Right atrium auricular region (tissue), 2 donors: ENCODE measurements around the gene PPFIBP2. TPM values are rescaled to one million over a fixed set of nuclear protein-coding genes. Genes with fewer than 3 reads are reported as not detected.
A peak's percentile ranks its signal among the peaks of the same experiment; 100 is the strongest.

Experiments
- DNase-seq: peaks from one replicate; pipeline ENCODE4 v3.0.0-alpha.2; 2019; ENCODE audit warnings: low spot score
- H3K27ac ChIP-seq, 2 donors: fragments of 200-600 bp; sonication (generic); 1 replicate in 1 of 2; 2 replicates in 1 of 2; pipeline ENCODE4 v1.5.1; 2016 to 2019
- H3K27me3 ChIP-seq, 2 donors: fragments of 200-600 bp; sonication (generic); one replicate each; pipeline versions ENCODE4 v1.5.1 to v1.6.0; 2017 to 2019
- H3K36me3 ChIP-seq: fragments of 200-600 bp; sonication (generic); one replicate; pipeline ENCODE4 v1.5.1; 2016
- H3K4me1 ChIP-seq, 2 donors: fragments of 200-600 bp; sonication (generic); one replicate each; pipeline versions ENCODE4 v1.5.1 to v1.6.0; 2017 to 2019
- H3K4me3 ChIP-seq, 2 donors: fragments of 200-600 bp; sonication (generic); 1 replicate in 1 of 2; 2 replicates in 1 of 2; pipeline ENCODE4 v1.5.1; 2017 to 2019; ENCODE audit warnings: mild to moderate bottlenecking in 1 of 2, moderate library complexity in 1 of 2
- H3K9me3 ChIP-seq, 2 donors: fragments of 200-600 bp; sonication (generic); one replicate each; pipeline ENCODE4 v1.5.1; 2019
- total RNA-seq, 2 donors: library from RNA; depleted of rRNA; stranded (reverse); fragments of >200 nt; gene quantifications; one replicate each; pipeline ENCODE4 v1.1.0, GENCODE V29; 2016
- TF ChIP-seq, protein P1 (sequence below), 2 donors: fragments of 200-600 bp; sonication (generic); IDR thresholded peaks; one replicate each; pipeline ENCODE4 v1.5.1; 2019; ENCODE audit warnings: antibody characterized with exemption in 2 of 2

Gene PPFIBP2
- total RNA-seq, 2 donors from 2014 or later, result 13.0 to 24.0 TPM

- Histone ChIP-seq H3K27me3 (no peaks in the 10 kb centered on the region), H3K27ac (no peak overlapping the region), H3K4me3 (no peak overlapping the region), H3K36me3 (no peaks in the 10 kb centered on the region), H3K4me1 (no peaks in the 10 kb centered on the region), H3K9me3 (no peaks in the 10 kb centered on the region)
- DNase-seq, result no peak
- TF ChIP-seq, protein P1, sequence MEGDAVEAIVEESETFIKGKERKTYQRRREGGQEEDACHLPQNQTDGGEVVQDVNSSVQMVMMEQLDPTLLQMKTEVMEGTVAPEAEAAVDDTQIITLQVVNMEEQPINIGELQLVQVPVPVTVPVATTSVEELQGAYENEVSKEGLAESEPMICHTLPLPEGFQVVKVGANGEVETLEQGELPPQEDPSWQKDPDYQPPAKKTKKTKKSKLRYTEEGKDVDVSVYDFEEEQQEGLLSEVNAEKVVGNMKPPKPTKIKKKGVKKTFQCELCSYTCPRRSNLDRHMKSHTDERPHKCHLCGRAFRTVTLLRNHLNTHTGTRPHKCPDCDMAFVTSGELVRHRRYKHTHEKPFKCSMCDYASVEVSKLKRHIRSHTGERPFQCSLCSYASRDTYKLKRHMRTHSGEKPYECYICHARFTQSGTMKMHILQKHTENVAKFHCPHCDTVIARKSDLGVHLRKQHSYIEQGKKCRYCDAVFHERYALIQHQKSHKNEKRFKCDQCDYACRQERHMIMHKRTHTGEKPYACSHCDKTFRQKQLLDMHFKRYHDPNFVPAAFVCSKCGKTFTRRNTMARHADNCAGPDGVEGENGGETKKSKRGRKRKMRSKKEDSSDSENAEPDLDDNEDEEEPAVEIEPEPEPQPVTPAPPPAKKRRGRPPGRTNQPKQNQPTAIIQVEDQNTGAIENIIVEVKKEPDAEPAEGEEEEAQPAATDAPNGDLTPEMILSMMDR (IDR thresholded peaks at IDR 0.05), result no peak
These were observed 173.6 kb downstream of the PPFIBP2 start for GRCh38 chr11:7687386-7687785.

GRCh38 chr11:7688238-7688826, 174.5 kb downstream of the PPFIBP2 start:
- Histone ChIP-seq H3K27me3 (no peaks in the 10 kb centered on the region), H3K4me3 (no peak overlapping the region), H3K4me1 (no peaks in the 10 kb centered on the region), H3K9me3 (no peaks in the 10 kb centered on the region), H3K36me3 (no peaks in the 10 kb centered on the region), H3K27ac (no peak overlapping the region)
- TF ChIP-seq, protein P1 (IDR thresholded peaks at IDR 0.05), result peak; percentile 76 to 83
- DNase-seq, result no peak

DNA sequence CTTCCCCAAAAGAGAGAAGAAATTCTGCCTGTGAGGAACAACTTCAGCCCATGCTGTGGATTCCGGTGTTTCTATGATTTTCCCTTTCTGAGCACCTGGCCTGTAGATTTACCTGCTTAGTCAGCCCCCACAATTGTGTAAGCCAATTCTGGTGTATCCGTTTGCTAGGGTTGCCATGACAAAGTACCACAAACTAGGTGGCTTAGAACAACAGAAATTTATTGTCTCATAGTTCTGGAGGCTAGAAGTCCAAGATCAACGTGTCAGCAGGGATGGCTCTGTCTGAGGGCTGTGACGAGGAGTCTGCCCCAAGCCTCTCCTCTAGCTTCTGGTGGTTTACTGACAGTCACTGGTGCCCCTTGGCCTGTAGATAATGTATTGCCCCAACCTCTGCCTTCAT, 175.4 kb downstream of the PPFIBP2 start:
- no peaks in the 10 kb centered on the region for H3K4me1 ChIP-seq
- no peaks in the 10 kb centered on the region for H3K27me3 ChIP-seq
- H3K36me3 ChIP-seq, result no peaks in the 10 kb centered on the region
- DNase-seq, result no peak
- no peaks in the 10 kb centered on the region for H3K9me3 ChIP-seq
- no peak overlapping the region for H3K4me3 ChIP-seq
- H3K27ac ChIP-seq, result no peak overlapping the region
- TF ChIP-seq, protein P1 (IDR thresholded peaks at IDR 0.05), result no peak

DNA sequence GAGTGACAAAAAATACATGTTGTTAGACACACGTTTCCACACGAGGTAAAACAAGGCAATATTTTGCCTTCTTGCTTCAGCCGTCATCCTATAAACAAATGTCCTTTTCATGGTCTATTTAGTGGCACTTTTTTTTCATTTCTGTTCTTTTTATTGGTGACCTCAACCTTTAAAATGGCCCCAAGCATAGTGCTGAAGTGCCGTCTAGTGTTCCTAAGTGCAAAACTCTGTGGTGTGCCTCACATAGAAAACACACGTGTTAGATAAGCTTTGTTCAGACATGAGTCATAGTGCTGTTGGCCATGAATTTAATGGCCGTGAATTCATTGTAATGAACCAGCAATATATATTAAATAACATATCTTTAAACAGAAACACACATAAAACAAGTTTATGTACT, 176.8 kb downstream of the PPFIBP2 start:
- Histone ChIP-seq H3K27ac (no peak overlapping the region), H3K36me3 (no peaks in the 10 kb centered on the region), H3K9me3 (no peaks in the 10 kb centered on the region), H3K27me3 (no peaks in the 10 kb centered on the region), H3K4me3 (no peak overlapping the region), H3K4me1 (no peaks in the 10 kb centered on the region)
- TF ChIP-seq, protein P1 (IDR thresholded peaks at IDR 0.05), result no peak
- DNase-seq, result no peak

DNA sequence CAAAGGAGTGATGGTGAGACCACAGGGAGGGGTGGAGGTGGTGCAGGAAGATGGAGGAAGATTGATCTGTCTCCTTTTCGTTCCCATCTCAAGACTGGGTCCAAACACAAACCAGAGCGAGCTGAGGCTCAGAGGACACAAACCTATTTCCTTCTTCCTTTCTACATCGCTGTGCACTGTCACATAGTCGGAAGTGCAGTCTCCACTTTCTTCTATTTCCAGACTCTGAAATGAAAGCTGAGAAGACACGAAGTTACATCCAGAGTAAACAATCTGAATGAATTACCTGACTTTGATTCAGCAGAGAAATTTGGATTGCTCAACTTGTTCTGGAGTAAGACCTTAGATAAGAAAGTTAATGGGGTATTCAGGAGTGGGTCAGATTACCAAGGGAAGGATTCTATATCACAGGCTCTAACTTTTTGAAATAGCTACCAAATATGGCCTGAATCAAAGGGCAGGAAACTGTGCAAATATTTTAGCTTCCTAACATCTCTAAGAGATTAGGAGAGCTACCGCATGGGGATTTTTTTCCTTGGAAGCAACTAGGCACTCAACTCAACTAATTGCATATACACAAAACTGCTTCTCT, 178.1 kb downstream of the PPFIBP2 start:
- TF ChIP-seq, protein P1 (IDR thresholded peaks at IDR 0.05), result no peak
- no peaks in the 10 kb centered on the region for H3K4me1 ChIP-seq

GRCh38 chr11:7692426-7692825, 178.6 kb downstream of the PPFIBP2 start:
- no peak overlapping the region for H3K27ac ChIP-seq
- no peaks in the 10 kb centered on the region for H3K4me1 ChIP-seq
- no peak for DNase-seq
- H3K36me3 ChIP-seq, result no peaks in the 10 kb centered on the region
- H3K27me3 ChIP-seq, result no peaks in the 10 kb centered on the region
- TF ChIP-seq, protein P1 (IDR thresholded peaks at IDR 0.05), result no peak
- H3K4me3 ChIP-seq, result no peak overlapping the region
- no peaks in the 10 kb centered on the region for H3K9me3 ChIP-seq

More for the DNA sequence above, 178.1 kb downstream of the PPFIBP2 start:
- H3K27ac ChIP-seq, result no peak overlapping the region
- DNase-seq, result no peak
- no peaks in the 10 kb centered on the region for H3K27me3 ChIP-seq
- no peak overlapping the region for H3K4me3 ChIP-seq
- H3K36me3 ChIP-seq, result no peaks in the 10 kb centered on the region
- no peaks in the 10 kb centered on the region for H3K9me3 ChIP-seq
